Heart right ventricle (tissue), 16 donors: ENCODE data around the gene HNRNPA3. TPM values are rescaled to one million over a fixed set of nuclear protein-coding genes. Genes with fewer than 3 reads are reported as not detected.

ENCODE experiments used
- ATAC-seq, 8 donors: fragments of 200-7000 bp; cut with Tn5 transposase; one replicate each; pipeline ENCODE4 v1.9.1; 2020; ENCODE audit warnings: mild to moderate bottlenecking in 8 of 8, moderate library complexity in 8 of 8, moderate number of reproducible peaks in 1 of 8
- DNase-seq, 2 donors: peaks; one replicate each; pipeline ENCODE4 v3.0.0-alpha.2; 2020
- H3K27ac ChIP-seq, 10 donors: fragments of 200-600 bp; sonication (generic) in 2 of 10; one replicate each; pipeline versions ENCODE4 v1.5.0 to v1.8.0; 2020 to 2022; ENCODE audit warnings: mild to moderate bottlenecking in 3 of 10
- H3K27me3 ChIP-seq, 7 donors: fragments of 200-600 bp; one replicate each; pipeline ENCODE4 v1.8.0; 2021 to 2022; ENCODE audit warnings: mild to moderate bottlenecking in 2 of 7
- H3K36me3 ChIP-seq, 9 donors: fragments of 200-600 bp; sonication (generic) in 1 of 9; one replicate each; pipeline versions ENCODE4 v1.5.0 to v1.8.0; 2020 to 2022; ENCODE audit warnings: mild to moderate bottlenecking in 2 of 9
- H3K4me1 ChIP-seq, 9 donors: fragments of 200-600 bp; sonication (generic) in 1 of 9; one replicate each; pipeline versions ENCODE4 v1.5.0 to v1.8.0; 2020 to 2022; ENCODE audit warnings: mild to moderate bottlenecking in 4 of 9
- H3K4me3 ChIP-seq, 10 donors: fragments of 200-600 bp; sonication (generic) in 2 of 10; one replicate each; pipeline versions ENCODE4 v1.5.0 to v1.8.0; 2020 to 2022; ENCODE audit warnings: mild to moderate bottlenecking in 7 of 10, moderate library complexity in 2 of 10
- H3K9me3 ChIP-seq, 11 donors: fragments of 200-600 bp in 10 of 11; sonication (generic) in 2 of 11; one replicate each; pipeline versions ENCODE4 v1.5.0 to v1.8.0; 2013 to 2022; ENCODE audit warnings: mild to moderate bottlenecking in 2 of 11, control low read depth in 1 of 11, moderate library complexity in 1 of 11
- WGBS, 2 donors: extraction: QIAGEN DNeasy Blood & Tissue Kit; methylation state at CpG; one replicate each; pipeline ENCODE4 v1.1.7; 2013; ENCODE audit warnings: inconsistent platforms in 1 of 2; 5-methylcytosine and 5-hydroxymethylcytosine counted together
- intact Hi-C, 10 donors: fragments of 100-400 bp; cut with DNase I; formaldehyde crosslinking; loops; one replicate each; pipeline versions ENCODE4 v1.11.1 to v1.14.2; 2022
- polyA plus RNA-seq, 2 donors: library from polyadenylated mRNA; stranded (reverse); fragments of 200-250 nt; gene quantifications; one replicate each; pipeline ENCODE4 v1.2.3, GENCODE V29; 2013
- total RNA-seq, 10 donors: library from RNA; stranded (reverse); fragmentation: NEBNext Ultra II Directional in 3 of 10; extraction: Animal tissue kit (Norgen Biotek cat#: 25700) in 3 of 10; gene quantifications; one replicate each; pipeline versions ENCODE4 v1.2.1 to v1.2.4, GENCODE V29; 2021 to 2023
- TF ChIP-seq, protein P1 (sequence below), 9 donors: fragments of 200-600 bp; sonication (generic) in 2 of 9; IDR thresholded peaks; one replicate each; pipeline versions ENCODE4 v1.5.0 to v1.8.0; 2021 to 2022; ENCODE audit warnings: antibody characterized with exemption in 9 of 9, mild to moderate bottlenecking in 5 of 9, moderate library complexity in 1 of 9
- donor health status: Arrhythmogenic right ventricular cardiomyopathy.
- donor health status: ischemic (EF 13 %, LVEDD 7.1; RV severe dilation, severe dysfunction).
- donor health status: healthy with polysubstance abuse.
- donor health status: DM: no; HTN: yes; CAD: no.
- donor health status: DM: no; HTN: no; CAD: no.
- donor health status: ischemic (EF 25% LVEDD 6.9; RV normal size, moderate dysfunction).
- donor health status: ischemic (EF 25% LVEDD 5.7; RV mildly dilated, moderate dysfunction).
- donor health status: healthy.
- donor health status: DM: yes; HTN: yes; CAD: no.
- donor health status: Ischemic cardiomyopathy.
- donor health status: ischemic (EF 35%, LVEDD 5.7; RV mildly dilated, moderate dysfunction).
- donor health status: nonischemic (EF 11% LVEDD 7.7; RV severe dilation, severe dysfunction).
- donor health status: DM: yes; HTN: yes; CAD: no.
- donor health status: PGD.
- donor health status: ischemic (EF 29% LVEDD 5.4; RV normal size, mild dysfunction).
- donor health status: nonischemic (EF 23%, LVEDD 6.1; RV moderate dilation, normal function).

Gene HNRNPA3
- total and polyA plus RNA-seq, 12 donors: 63.7 to 93.8 (median 80.1) TPM

DNA sequence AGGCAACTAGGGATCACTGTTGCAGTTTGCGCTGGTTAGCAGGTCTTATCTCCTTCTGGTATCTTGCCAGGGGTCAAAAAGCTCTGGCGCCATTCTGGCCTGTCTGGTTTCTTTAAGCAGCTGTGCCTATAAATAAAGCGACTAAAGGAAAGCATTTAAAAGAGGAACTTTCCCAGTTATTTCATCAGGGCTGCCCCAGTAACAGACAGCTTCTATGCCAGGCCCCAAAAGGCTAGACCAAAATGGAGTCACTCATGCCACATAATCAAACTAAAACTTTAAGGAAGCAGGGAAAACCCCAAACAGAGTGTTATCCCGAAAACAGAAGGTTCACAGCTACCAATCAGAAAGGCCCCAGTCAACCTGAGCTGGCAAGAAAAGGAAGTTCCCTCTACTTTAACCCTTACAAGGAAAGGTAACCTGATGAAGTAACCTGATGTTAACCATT lies 41.2 kb upstream of the HNRNPA3 start:
- intact Hi-C loops: loop anchor here in 2 of 10 donors (5.0 kb wide), 1 partner anchor 36 kb away; no protein-coding TSS in a partner anchor

GRCh38 chr2:177172034-177172880 lies 40.3 kb upstream of the HNRNPA3 start:
- no peaks in the 10 kb centered on the region for H3K36me3 ChIP-seq
- no peak for DNase-seq
- intact Hi-C loops: loop anchor here in 2 of 10 donors (5.0 kb wide), 1 partner anchor 35 kb away; no protein-coding TSS in a partner anchor
- ATAC-seq: peak in 2 of 8 donors; percentile 24 to 43
- no peaks in the 10 kb centered on the region for H3K9me3 ChIP-seq
- TF ChIP-seq, protein P1, sequence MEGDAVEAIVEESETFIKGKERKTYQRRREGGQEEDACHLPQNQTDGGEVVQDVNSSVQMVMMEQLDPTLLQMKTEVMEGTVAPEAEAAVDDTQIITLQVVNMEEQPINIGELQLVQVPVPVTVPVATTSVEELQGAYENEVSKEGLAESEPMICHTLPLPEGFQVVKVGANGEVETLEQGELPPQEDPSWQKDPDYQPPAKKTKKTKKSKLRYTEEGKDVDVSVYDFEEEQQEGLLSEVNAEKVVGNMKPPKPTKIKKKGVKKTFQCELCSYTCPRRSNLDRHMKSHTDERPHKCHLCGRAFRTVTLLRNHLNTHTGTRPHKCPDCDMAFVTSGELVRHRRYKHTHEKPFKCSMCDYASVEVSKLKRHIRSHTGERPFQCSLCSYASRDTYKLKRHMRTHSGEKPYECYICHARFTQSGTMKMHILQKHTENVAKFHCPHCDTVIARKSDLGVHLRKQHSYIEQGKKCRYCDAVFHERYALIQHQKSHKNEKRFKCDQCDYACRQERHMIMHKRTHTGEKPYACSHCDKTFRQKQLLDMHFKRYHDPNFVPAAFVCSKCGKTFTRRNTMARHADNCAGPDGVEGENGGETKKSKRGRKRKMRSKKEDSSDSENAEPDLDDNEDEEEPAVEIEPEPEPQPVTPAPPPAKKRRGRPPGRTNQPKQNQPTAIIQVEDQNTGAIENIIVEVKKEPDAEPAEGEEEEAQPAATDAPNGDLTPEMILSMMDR (IDR thresholded peaks at IDR 0.05): no peak
- H3K27me3 ChIP-seq: no peaks in the 10 kb centered on the region
- H3K4me3 ChIP-seq: no peak overlapping the region
- peaks cover 0 to 39% (median 9%) of the 10 kb centered on the region in 9 donors for H3K4me1 ChIP-seq
- peak overlapping the region in 2 of 10 donors; percentile 8 to 50 for H3K27ac ChIP-seq

More for the DNA sequence above, 41.2 kb upstream of the HNRNPA3 start:
- Histone ChIP-seq H3K9me3 (no peaks in the 10 kb centered on the region), H3K27ac (peak overlapping the region in 3 of 10 donors; percentile 8 to 50 (median 17)), H3K36me3 (no peaks in the 10 kb centered on the region), H3K4me1 (peaks cover 0 to 43% (median 9%) of the 10 kb centered on the region in 9 donors), H3K27me3 (no peaks in the 10 kb centered on the region), H3K4me3 (no peak overlapping the region)
- 48% methylated on average over 4 of the region's 4 CpGs for WGBS, 2 donors
- TF ChIP-seq, protein P1 (IDR thresholded peaks at IDR 0.05): no peak
- DNase-seq (no peak), ATAC-seq (peak in 4 of 8 donors; percentile 13 to 35 (median 23))

DNA sequence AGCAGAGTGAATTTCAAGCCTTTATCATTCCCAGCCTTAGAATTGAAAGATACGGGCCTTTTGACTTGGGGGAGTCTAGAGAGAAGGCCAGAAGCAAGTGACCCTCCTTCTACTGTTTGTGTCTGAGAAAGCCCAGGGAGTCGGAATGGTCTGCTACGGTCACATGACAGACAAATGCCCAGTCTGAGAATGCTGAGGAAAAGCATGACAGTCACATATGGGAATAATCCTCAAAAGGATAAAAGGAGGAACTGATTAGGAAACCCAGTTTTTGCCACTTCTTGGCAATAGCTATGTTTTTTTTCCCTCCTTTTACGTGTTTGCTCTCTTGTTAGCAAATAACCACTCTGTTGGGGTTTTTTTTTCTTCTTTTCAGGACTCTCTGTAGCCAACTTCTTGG lies 38.1 kb upstream of the HNRNPA3 start:
- WGBS, 2 donors: 62 to 77% methylated on average over 4 of the region's 4 CpGs
- no peak overlapping the region for H3K4me3 ChIP-seq
- intact Hi-C loops: loop anchor here in 2 of 10 donors (5.0 kb wide), 1 partner anchor 33 kb away; no protein-coding TSS in a partner anchor
- peak overlapping the region in 1 of 10 donors; percentile 53 for H3K27ac ChIP-seq
- H3K4me1 ChIP-seq: peaks cover 0 to 31% (median 9%) of the 10 kb centered on the region in 9 donors
- H3K9me3 ChIP-seq: no peaks in the 10 kb centered on the region
- H3K27me3 ChIP-seq: no peaks in the 10 kb centered on the region
- no peak for DNase-seq
- TF ChIP-seq, protein P1 (IDR thresholded peaks at IDR 0.05): no peak
- no peak for ATAC-seq
- no peaks in the 10 kb centered on the region for H3K36me3 ChIP-seq

DNA sequence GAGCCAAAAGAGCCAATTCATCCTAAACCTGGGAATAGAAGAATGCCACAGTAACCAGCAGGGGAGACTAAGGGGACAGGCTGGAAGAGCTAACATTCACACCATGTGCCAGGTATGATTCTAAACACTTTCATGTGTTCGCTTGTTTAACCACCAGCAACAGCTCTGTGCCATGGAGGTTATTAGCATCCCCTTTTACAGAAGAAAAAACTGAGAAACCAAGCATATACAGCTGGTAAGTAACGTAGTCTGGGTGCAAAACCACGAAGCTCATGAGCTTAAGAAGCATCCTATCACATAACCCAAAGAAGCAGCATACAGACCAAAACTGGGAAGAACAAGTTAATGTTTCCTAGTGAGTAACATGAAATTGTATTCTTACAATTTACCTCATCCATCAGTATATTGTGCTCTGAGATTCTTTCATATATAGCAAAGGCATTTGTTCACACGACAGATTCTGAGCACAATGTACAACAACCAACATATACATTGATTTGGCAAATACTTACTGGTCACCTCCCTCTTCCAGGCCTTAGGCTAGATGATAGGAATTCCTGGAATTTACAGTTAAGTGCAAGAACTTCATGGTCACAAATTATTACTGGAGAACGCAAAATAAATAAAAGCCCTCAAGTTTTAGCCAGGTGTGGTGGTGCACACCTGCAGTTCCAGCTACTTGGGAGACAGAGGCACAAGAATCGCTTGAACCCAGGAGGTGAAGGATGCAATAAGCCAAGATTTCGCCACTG lies 36.5 kb upstream of the HNRNPA3 start:
- no peaks in the 10 kb centered on the region for H3K36me3 ChIP-seq
- TF ChIP-seq, protein P1 (IDR thresholded peaks at IDR 0.05): no peak
- no peak overlapping the region for H3K27ac ChIP-seq
- DNase-seq (no peak), ATAC-seq (no peak)
- WGBS, 2 donors: 91 to 92% methylated on average over 7 of the region's 7 CpGs
- H3K4me1 ChIP-seq: peaks cover 0 to 16% (median 4%) of the 10 kb centered on the region in 9 donors
- no peaks in the 10 kb centered on the region for H3K9me3 ChIP-seq
- no peaks in the 10 kb centered on the region for H3K27me3 ChIP-seq
- intact Hi-C loops: no loop called here
- no peak overlapping the region for H3K4me3 ChIP-seq
